Measurements from ENCODE around the gene DYNLT1.

The DYNLT1 gene

DNA sequence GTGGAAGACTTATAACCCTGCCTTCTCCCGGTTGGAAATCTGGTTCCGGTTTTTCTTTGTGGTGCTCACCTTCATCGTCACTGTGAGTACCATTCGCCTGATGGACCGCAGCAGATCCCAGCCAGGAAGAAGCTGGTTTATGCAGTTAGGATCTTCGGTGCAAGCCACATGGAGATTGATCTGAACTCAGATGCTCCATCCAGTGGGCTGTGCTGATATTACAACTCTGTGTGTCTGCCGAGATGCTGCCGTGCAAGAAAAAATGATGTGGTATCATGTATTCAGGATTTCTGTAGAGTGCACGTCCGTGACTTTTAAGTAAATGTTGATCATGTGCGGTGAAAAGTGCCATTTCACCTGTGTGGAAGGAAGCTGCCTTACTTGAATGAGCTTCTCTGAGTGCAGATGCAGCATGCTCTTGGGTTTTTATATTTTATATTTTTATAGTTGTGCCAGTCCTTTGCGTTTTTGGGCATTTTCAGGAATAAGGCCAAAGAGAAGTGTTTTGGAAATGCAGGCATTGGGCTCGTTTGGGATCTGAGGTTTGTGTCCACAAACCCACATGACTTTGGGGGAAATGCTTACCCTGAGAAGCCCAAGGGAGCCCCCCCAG is 39.2 kb downstream of the DYNLT1 start:
- H3K36me3 ChIP-seq (ENCODE audit: insufficient read depth, low read length) = peaks cover 65% of the 10 kb centered on the region
- TF ChIP-seq EZH2 (IDR thresholded peaks at IDR 0.05) (no peak), POLR2AphosphoS5 (IDR thresholded peaks at IDR 0.05; ENCODE audit: borderline replicate concordance, low read depth, low read length) (no peak), FOXP2 (optimal IDR thresholded peaks at IDR 0.05; ENCODE audit: control extremely low read depth, extremely low read length, insufficient read depth) (no peak)
- H3K9me3 ChIP-seq (ENCODE audit: low read depth, low read length) = no peaks in the 10 kb centered on the region
- DNase-seq (ENCODE audit: low read depth, low spot score) = peak; percentile 28
- H3K27ac ChIP-seq = no peak overlapping the region
- H3K9ac ChIP-seq (ENCODE audit: insufficient read length) = no peak overlapping the region
- no peak overlapping the region for H3K4me3 ChIP-seq

DNA sequence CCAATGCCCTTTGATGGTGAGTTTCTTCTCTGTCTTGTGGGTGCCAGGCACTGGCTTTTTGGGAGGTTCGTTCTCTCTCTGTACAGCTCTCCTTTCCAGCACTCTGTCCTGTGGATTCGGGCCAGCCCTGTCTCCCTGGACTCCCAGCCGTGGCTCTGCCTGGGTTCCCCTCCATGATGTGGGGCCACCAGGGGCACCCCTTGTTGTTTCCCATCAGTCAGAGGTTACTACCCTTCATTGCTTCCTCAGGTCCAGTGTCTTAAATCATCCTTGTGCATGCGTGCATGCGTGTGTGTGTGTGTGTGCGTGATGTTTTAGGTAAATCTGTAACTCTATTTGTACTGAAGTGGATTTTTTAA is 40.5 kb downstream of the DYNLT1 start:
- Histone ChIP-seq H3K27ac (0 out of 2 replicates have a peak overlapping the region, but pooled peaks have one; percentile 8), H3K9me3 (ENCODE audit: low read depth, low read length) (no peaks in the 10 kb centered on the region), H3K9ac (ENCODE audit: insufficient read length) (no peak overlapping the region), H3K4me3 (no peak overlapping the region), H3K36me3 (ENCODE audit: insufficient read depth, low read length) (peaks cover 59% of the 10 kb centered on the region)
- no peak for DNase-seq (ENCODE audit: low read depth, low spot score)
- TF ChIP-seq POLR2AphosphoS5 (IDR thresholded peaks at IDR 0.05; ENCODE audit: borderline replicate concordance, low read depth, low read length) (no peak), EZH2 (IDR thresholded peaks at IDR 0.05) (no peak), FOXP2 (optimal IDR thresholded peaks at IDR 0.05; ENCODE audit: control extremely low read depth, extremely low read length, insufficient read depth) (no peak)

DNA sequence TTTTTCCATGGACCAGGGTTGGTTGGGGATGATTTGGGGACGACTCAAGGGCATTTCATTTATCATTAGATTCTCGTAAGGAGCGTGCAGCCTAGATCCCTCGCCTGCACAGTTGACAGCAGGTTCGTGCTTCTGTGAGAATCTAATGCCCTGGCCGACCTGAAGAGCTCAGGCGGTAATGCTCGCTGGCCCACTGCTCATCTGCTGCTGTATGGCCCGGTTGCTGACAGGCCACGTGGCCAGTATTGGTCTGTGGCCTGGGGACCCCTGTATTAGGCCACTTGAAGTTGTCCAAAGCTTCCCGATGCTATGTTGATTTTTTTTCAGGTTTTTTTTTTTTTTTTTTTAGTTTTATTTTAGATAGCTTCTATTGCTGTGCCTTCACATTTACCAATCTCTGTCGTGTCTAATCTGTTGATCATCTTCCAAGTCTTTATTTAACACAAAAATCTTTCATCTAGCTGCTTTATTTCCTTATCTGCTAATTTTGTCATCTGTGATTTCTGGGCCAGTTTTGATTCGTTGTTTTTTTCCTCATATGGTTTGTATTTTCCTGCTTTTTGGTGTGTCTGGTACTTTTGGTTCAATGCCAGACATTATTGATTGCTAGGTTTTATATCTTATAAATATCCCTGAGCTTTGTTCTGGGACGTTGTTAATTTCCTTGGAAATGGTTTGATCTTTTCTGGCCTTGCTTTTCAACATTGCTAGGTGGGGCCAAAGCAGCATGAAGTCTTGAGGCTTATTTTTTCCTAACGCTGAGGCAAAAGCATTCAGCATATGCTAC is 41.1 kb downstream of the DYNLT1 start:
- no peak for TF ChIP-seq EZH2 (IDR thresholded peaks at IDR 0.05)
- no peak for TF ChIP-seq FOXP2 (optimal IDR thresholded peaks at IDR 0.05; ENCODE audit: control extremely low read depth, extremely low read length, insufficient read depth)
- TF ChIP-seq POLR2AphosphoS5 (IDR thresholded peaks at IDR 0.05; ENCODE audit: borderline replicate concordance, low read depth, low read length) = no peak
- H3K9me3 ChIP-seq (ENCODE audit: low read depth, low read length) = no peaks in the 10 kb centered on the region
- H3K27ac ChIP-seq = 0 out of 2 replicates have a peak overlapping the region, but pooled peaks have one; percentile 8
- DNase-seq (ENCODE audit: low read depth, low spot score) = no peak
- no peak overlapping the region for H3K9ac ChIP-seq (ENCODE audit: insufficient read length)
- no peak overlapping the region for H3K4me3 ChIP-seq
- H3K36me3 ChIP-seq (ENCODE audit: insufficient read depth, low read length) = peaks cover 53% of the 10 kb centered on the region

DNA sequence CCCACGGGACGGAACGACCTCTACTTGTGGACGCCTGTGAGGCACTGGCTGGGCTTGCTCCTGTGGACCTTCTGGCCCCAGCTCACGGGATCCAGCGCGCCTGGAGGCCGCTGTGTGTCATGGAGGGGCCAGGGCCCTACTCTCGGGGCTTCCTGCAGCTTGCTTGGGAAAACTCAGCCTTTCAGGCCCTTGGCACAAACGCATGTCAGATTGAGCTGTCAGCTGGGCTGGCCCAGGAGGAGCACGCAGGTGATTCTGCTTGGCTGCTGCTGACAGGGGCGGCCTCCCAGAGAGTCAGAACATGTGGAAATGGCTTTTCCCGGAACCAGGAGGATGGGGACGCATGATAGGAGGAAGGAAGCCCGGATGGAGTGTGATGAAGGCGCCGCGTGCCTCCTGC is 44.9 kb downstream of the DYNLT1 start:
- no peak for DNase-seq (ENCODE audit: low read depth, low spot score)
- TF ChIP-seq EZH2 (IDR thresholded peaks at IDR 0.05) = no peak
- TF ChIP-seq FOXP2 (optimal IDR thresholded peaks at IDR 0.05; ENCODE audit: control extremely low read depth, extremely low read length, insufficient read depth) = no peak
- TF ChIP-seq POLR2AphosphoS5 (IDR thresholded peaks at IDR 0.05; ENCODE audit: borderline replicate concordance, low read depth, low read length) = no peak
- Histone ChIP-seq H3K9me3 (ENCODE audit: low read depth, low read length) (no peaks in the 10 kb centered on the region), H3K4me3 (no peak overlapping the region), H3K27ac (no peak overlapping the region), H3K36me3 (ENCODE audit: insufficient read depth, low read length) (peaks cover 49% of the 10 kb centered on the region), H3K9ac (ENCODE audit: insufficient read length) (no peak overlapping the region)

DNA sequence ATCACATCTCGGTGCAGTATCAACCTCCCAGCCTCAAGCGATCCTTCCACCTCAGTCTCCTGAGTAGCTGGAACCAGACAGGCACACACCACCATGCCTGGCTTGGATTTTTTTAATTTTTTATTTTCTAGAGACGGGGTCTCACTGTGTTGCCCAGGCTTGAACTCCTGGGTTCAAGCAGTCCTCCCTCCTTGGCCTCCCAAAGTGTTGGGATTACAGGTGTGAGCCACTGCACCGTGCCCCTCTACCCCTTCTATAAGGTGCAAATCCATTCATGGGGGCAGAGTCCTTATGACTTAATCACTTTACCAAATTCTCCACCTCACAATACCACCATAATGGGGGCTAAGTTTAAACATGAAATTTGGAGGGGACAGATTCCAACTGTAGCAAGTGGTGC is 47.0 kb downstream of the DYNLT1 start:
- Histone ChIP-seq H3K4me3 (no peak overlapping the region), H3K27ac (no peak overlapping the region), H3K9ac (ENCODE audit: insufficient read length) (no peak overlapping the region), H3K9me3 (ENCODE audit: low read depth, low read length) (no peaks in the 10 kb centered on the region), H3K36me3 (ENCODE audit: insufficient read depth, low read length) (peaks cover 58% of the 10 kb centered on the region)
- TF ChIP-seq EZH2 (IDR thresholded peaks at IDR 0.05) (no peak), FOXP2 (optimal IDR thresholded peaks at IDR 0.05; ENCODE audit: control extremely low read depth, extremely low read length, insufficient read depth) (no peak)
- DNase-seq (ENCODE audit: low read depth, low spot score) = no peak

DNA sequence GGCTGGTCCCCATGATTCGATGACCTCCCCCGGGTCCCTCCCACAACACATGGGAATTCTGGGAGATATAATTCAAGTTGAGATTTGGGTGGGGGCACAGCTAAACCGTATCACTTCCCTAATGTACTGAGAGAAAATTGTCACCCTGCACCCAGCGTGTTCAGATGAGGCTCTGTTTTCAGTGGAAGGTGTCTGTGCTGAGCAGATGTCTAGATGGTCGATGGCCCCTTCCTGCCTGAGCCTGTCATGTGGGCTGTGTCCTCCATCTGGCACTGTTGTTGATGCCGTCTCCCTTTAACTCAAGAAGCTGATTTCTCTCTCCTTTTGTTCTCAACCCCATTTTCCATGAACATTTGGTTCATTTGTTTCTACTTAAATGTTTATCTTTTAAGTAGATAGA is 47.7 kb downstream of the DYNLT1 start:
- no peak overlapping the region for H3K4me3 ChIP-seq
- TF ChIP-seq EZH2 (IDR thresholded peaks at IDR 0.05) (no peak), POLR2AphosphoS5 (IDR thresholded peaks at IDR 0.05; ENCODE audit: borderline replicate concordance, low read depth, low read length) (no peak), FOXP2 (optimal IDR thresholded peaks at IDR 0.05; ENCODE audit: control extremely low read depth, extremely low read length, insufficient read depth) (no peak)
- no peak for DNase-seq (ENCODE audit: low read depth, low spot score)
- H3K9me3 ChIP-seq (ENCODE audit: low read depth, low read length) = no peaks in the 10 kb centered on the region
- no peak overlapping the region for H3K27ac ChIP-seq
- no peak overlapping the region for H3K9ac ChIP-seq (ENCODE audit: insufficient read length)
- peaks cover 62% of the 10 kb centered on the region for H3K36me3 ChIP-seq (ENCODE audit: insufficient read depth, low read length)

DNA sequence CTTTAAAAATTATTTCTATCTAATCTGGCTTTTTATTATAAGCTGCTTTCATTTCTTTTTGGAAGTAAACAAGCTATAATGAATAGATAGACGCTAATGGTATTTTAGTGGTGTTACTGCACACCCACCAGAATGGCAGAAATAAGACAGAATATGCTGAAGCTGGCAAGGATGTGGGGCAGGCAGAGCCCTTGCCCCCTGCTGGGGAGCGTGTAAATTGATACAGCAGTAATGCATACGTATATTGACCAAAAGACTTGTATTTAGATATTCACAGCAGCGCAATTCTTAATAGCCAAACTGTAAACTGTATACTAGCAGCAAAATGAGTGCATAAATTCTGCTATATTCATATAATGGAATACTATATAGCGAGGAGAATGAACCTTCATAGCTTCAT is 49.3 kb downstream of the DYNLT1 start:
- Histone ChIP-seq H3K36me3 (ENCODE audit: insufficient read depth, low read length) (peaks cover 73% of the 10 kb centered on the region), H3K27ac (no peak overlapping the region), H3K9ac (ENCODE audit: insufficient read length) (no peak overlapping the region), H3K4me3 (no peak overlapping the region), H3K9me3 (ENCODE audit: low read depth, low read length) (no peaks in the 10 kb centered on the region)
- TF ChIP-seq EZH2 (IDR thresholded peaks at IDR 0.05) (no peak), POLR2AphosphoS5 (IDR thresholded peaks at IDR 0.05; ENCODE audit: borderline replicate concordance, low read depth, low read length) (no peak), FOXP2 (optimal IDR thresholded peaks at IDR 0.05; ENCODE audit: control extremely low read depth, extremely low read length, insufficient read depth) (no peak)
- no peak for DNase-seq (ENCODE audit: low read depth, low spot score)

DNA sequence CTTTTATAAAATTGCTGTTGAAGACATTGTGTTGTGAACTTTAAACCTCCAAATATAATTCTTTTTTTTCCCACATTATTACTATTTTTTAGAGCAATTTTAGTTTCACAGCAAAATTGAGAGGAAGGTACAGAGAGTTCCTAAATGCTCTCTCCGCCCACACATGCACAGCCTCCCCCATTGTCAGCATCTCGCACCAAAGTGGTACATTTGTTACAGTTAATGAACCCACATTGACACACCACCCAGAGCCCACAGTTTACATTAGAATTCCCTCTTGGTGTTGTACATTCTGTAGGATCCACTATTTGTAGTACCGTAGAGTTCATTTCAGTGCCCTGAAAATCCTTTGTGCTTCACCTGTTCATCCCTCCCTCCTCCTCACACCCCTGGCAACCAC is 50.9 kb downstream of the DYNLT1 start:
- Histone ChIP-seq H3K9ac (ENCODE audit: insufficient read length) (no peak overlapping the region), H3K9me3 (ENCODE audit: low read depth, low read length) (no peaks in the 10 kb centered on the region), H3K27ac (no peak overlapping the region), H3K4me3 (no peak overlapping the region), H3K36me3 (ENCODE audit: insufficient read depth, low read length) (peaks cover 81% of the 10 kb centered on the region)
- TF ChIP-seq POLR2AphosphoS5 (IDR thresholded peaks at IDR 0.05; ENCODE audit: borderline replicate concordance, low read depth, low read length) = no peak
- TF ChIP-seq FOXP2 (optimal IDR thresholded peaks at IDR 0.05; ENCODE audit: control extremely low read depth, extremely low read length, insufficient read depth) = no peak
- TF ChIP-seq EZH2 (IDR thresholded peaks at IDR 0.05) = no peak
- no peak for DNase-seq (ENCODE audit: low read depth, low spot score)
